SK-N-SH (cell line): ENCODE results near the gene LY6G6C.

ENCODE experiments used
- CHD2 ChIP-seq: fragments of 150-350 bp; IDR thresholded peaks from 2 replicates; pipeline ENCODE4 v1.6.1; 2018; ENCODE audit warnings: low read length; ENCODE audit not compliant: partially characterized antibody
- CTCF ChIP-seq: fragments of 200-600 bp; sonication (generic); IDR thresholded peaks from 2 replicates; pipeline ENCODE4 v1.6.1; 2017; ENCODE audit warnings: antibody characterized with exemption, mild to moderate bottlenecking, moderate library complexity
- EP300 ChIP-seq, 2 experiments: IDR thresholded peaks; 2 replicates each; pipeline versions ENCODE4 v1.4.0 to v1.6.1; 2012; ENCODE audit warnings: borderline replicate concordance in 1 of 2, low read depth in 1 of 2, low read length in 1 of 2
- GABPA ChIP-seq: IDR thresholded peaks from 2 replicates; pipeline ENCODE4 v1.4.0; 2012; ENCODE audit warnings: low read depth, mild to moderate bottlenecking
- MXI1 ChIP-seq: IDR thresholded peaks from 2 replicates; pipeline ENCODE4 v1.6.1; 2012; ENCODE audit warnings: mild to moderate bottlenecking, low read depth, low read length, improper control_type of control experiment
- POLR2AphosphoS5 ChIP-seq: IDR thresholded peaks from 2 replicates; pipeline ENCODE4 v1.6.1; 2012; ENCODE audit warnings: low read depth, low read length
- RXRA ChIP-seq: IDR thresholded peaks from 2 replicates; pipeline ENCODE4 v1.4.0; 2012; ENCODE audit warnings: low read depth, mild to moderate bottlenecking, borderline replicate concordance
- SIN3A ChIP-seq: IDR thresholded peaks from 2 replicates; pipeline ENCODE4 v1.6.1; 2012; ENCODE audit warnings: low read depth, mild to moderate bottlenecking, low read length, moderate library complexity, borderline replicate concordance
- SMC3 ChIP-seq: IDR thresholded peaks from 2 replicates; pipeline ENCODE4 v1.6.1; 2012; ENCODE audit warnings: low read depth, low read length, improper control_type of control experiment
- TAF1 ChIP-seq: IDR thresholded peaks from 2 replicates; pipeline ENCODE4 v1.6.1; 2012; ENCODE audit warnings: low read depth, mild to moderate bottlenecking, low read length, moderate library complexity, borderline replicate concordance

GRCh38 chr6:31760790-31761189, 39.2 kb upstream of the LY6G6C start:
- TF ChIP-seq CTCF (no peak), RXRA (no peak), GABPA (no peak), POLR2AphosphoS5 (no peak), SIN3A (no peak), TAF1 (no peak), EP300 (IDR thresholded peaks at IDR 0.05; ENCODE audit: borderline replicate concordance in 1 of 2, low read depth in 1 of 2, low read length in 1 of 2) (no peak), MXI1 (no peak), CHD2 (no peak), SMC3 (no peak)
